ENCODE data around the gene ATF1.

GRCh38 chr12:50848963-50849362 lies 85.1 kb downstream of the ATF1 start:
- TF ChIP-seq CTCF (IDR thresholded peaks at IDR 0.05), result no peak
- no peak for TF ChIP-seq POLR2A (IDR thresholded peaks at IDR 0.05)
